ENCODE measurements around the gene GXYLT2. TPM values are rescaled to one million over a fixed set of nuclear protein-coding genes. Genes with fewer than 3 reads are reported as not detected.

Gene GXYLT2
- total and polyA plus RNA-seq, 2 of the 13 experiments (the other 11 are each of a cell fraction or from before 2014, with no cell fraction given): 4.3 to 6.9 TPM

- TF ChIP-seq ZNF329 (CRISPR knock-in tag; IDR thresholded peaks at IDR 0.05; ENCODE audit: low read depth) (no peak), RNF2 (conservative IDR thresholded peaks at IDR 0.05; ENCODE audit: low read depth) (peak; percentile 95), EZH2 (conservative IDR thresholded peaks at IDR 0.05; ENCODE audit: low read depth, low read length) (no peak), FOXO4 (CRISPR knock-in tag; conservative IDR thresholded peaks at IDR 0.05) (0 out of 2 replicates have a peak, but pooled peaks have one; percentile 92), HNRNPUL1 (IDR thresholded peaks at IDR 0.05; ENCODE audit: low read depth, low read length) (no peak), ZNF362 (CRISPR knock-in tag; IDR thresholded peaks at IDR 0.05; ENCODE audit: borderline replicate concordance) (peak; percentile 28; the same call in 1 of the 2 replicates), JUNB (CRISPR knock-in tag; IDR thresholded peaks at IDR 0.05; ENCODE audit: borderline replicate concordance) (no peak), NR2F6 (IDR thresholded peaks at IDR 0.05) (no peak), NR2F6 (CRISPR knock-in tag; IDR thresholded peaks at IDR 0.05) (no peak), FOXC1 (CRISPR knock-in tag; IDR thresholded peaks at IDR 0.05; ENCODE audit: borderline replicate concordance) (peak; percentile 85; the same call in 1 of the 2 replicates), ZNF589 (CRISPR knock-in tag; conservative IDR thresholded peaks at IDR 0.05) (no peak), ZNF800 (CRISPR knock-in tag; IDR thresholded peaks at IDR 0.05) (peak; percentile 88), ATF4 (CRISPR knock-in tag; IDR thresholded peaks at IDR 0.05) (no peak), ZNF704 (CRISPR knock-in tag; IDR thresholded peaks at IDR 0.05; ENCODE audit: borderline replicate concordance) (no peak; the same call in 1 of the 2 replicates), GMEB2 (CRISPR knock-in tag; IDR thresholded peaks at IDR 0.05; ENCODE audit: low read depth) (peak; percentile 83)
These were observed 39.8 kb upstream of the GXYLT2 start, which contains the start of gene SHQ1 (continued) for GRCh38 chr3:72847751-72848702.

Data from HepG2 (cell line).